Epithelial cell of proximal tubule (primary cell): ENCODE results near the gene RBM6. TPM values are rescaled to one million over a fixed set of nuclear protein-coding genes. Genes with fewer than 3 reads are reported as not detected.
"Not testable (repeated sequence)": the region's sequence is repeated elsewhere in the genome, so short reads cannot be mapped to it uniquely, and the experiment has no call there.

Source experiments
- DNase-seq: peaks from one replicate; pipeline ENCODE4 v3.0.0-alpha.2; 2011; ENCODE audit warnings: low read depth
- H3K4me3 ChIP-seq: 2 replicates; pipeline ENCODE4 v1.5.1; 2011; ENCODE audit warnings: low read depth, mild to moderate bottlenecking, low read length
- CTCF ChIP-seq: conservative IDR thresholded peaks from 2 replicates; pipeline ENCODE4 v1.5.1; 2012; ENCODE audit warnings: low read depth, mild to moderate bottlenecking, low read length
- total RNA-seq: library from RNA; depleted of rRNA; stranded (reverse); fragments of >200 nt; gene quantifications from 2 replicates; pipeline ENCODE4 v1.2.3, GENCODE V29; 2015

The RBM6 gene
- total RNA-seq, 1 donor from 2014 or later: 36.6 TPM

DNA sequence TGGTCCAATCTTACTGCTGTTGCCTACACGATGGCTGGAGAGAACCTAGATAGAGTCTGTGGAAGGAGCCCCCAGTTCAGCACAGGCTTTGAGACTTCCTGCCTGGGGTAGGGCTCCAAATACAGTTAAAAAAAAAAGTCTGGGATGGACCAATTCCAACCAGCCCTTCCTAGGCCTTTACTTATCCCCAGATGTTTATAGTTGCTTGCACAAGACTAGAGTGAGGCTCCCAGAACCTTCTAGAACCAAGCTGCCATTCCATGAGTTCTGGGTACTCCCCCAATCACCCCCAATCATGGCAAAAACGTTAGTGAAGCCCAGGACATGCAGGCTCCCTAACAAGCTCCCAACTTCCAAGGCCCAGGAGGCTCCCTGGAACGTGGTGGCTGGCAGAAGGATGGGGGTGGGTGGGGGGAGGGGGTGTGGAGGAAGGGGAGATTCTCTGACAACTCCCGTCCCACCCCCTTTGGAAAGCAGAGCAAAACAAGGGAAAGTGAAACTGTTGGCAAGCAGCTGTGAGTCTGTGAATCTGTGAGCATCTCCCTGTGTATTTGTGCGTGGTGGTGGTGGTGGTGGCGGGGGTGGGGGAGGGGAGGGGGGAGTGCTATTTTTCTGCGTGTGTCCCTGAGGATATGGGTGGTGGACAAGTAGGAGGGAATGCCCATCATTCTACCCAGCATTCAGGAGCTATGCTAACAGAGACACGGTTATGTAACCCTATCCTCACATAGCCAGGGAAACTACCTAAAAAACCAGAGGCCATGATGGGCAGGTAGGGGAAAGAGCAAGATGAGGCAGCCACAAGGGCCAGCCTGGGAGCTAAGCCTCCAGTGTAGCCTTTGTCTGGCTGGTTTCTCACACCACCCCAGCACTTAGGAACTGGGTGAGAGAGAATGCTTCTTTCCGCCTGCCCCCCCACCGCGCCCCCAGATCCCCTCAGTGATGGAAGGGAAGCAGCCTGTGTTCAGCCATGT lies 38.3 kb upstream of the RBM6 start:
- no peak overlapping the region for H3K4me3 ChIP-seq
- DNase-seq: no peak
- TF ChIP-seq CTCF: no peak

- no peak for DNase-seq
- TF ChIP-seq CTCF: no peak
- no peak overlapping the region for H3K4me3 ChIP-seq
Measured at GRCh38 chr3:49902511-49903345, 37.2 kb upstream of the RBM6 start.

- TF ChIP-seq CTCF: no peak
- H3K4me3 ChIP-seq: peak within 1 kb of the TSS; percentile 42
- no peak for DNase-seq
Measured at GRCh38 chr3:49903451-49904424, 36.2 kb upstream of the RBM6 start, which contains the start of gene MST1R. Gene MST1R (minus strand): TSS chr3:49903873. CDS start chr3:49903609, 264 bp downstream.

GRCh38 chr3:49904448-49904847 lies 35.5 kb upstream of the RBM6 start:
- DNase-seq, H3K4me3 ChIP-seq: not testable (repeated sequence)

- peak overlapping the region; percentile 13 for H3K4me3 ChIP-seq
- TF ChIP-seq CTCF: peak; percentile 71
Measured at GRCh38 chr3:49906073-49906743, 33.7 kb upstream of the RBM6 start.

GRCh38 chr3:49908373-49909199 lies 31.4 kb upstream of the RBM6 start:
- H3K4me3 ChIP-seq: no peak overlapping the region
- no peak for TF ChIP-seq CTCF
- no peak for DNase-seq

More at GRCh38 chr3:49906073-49906743, 33.7 kb upstream of the RBM6 start:
- DNase-seq: no peak
